ENCODE data around the gene COL21A1. TPM values are rescaled to one million over a fixed set of nuclear protein-coding genes. Genes with fewer than 3 reads are reported as not detected.

Gene COL21A1
- total and polyA plus RNA-seq, 2 of the 13 experiments (the other 11 are each of a cell fraction or from before 2014, with no cell fraction given), result 0.13 TPM; not detected in 1

- TF ChIP-seq ZNF687 (CRISPR knock-in tag; IDR thresholded peaks at IDR 0.05) (no peak), MED13 (CRISPR knock-in tag; IDR thresholded peaks at IDR 0.05) (no peak), ZNF234 (CRISPR knock-in tag; conservative IDR thresholded peaks at IDR 0.05) (no peak), CHD2 (IDR thresholded peaks at IDR 0.05; ENCODE audit: low read depth, low read length) (no peak), KMT2B (CRISPR knock-in tag; IDR thresholded peaks at IDR 0.05) (no peak), MNT (IDR thresholded peaks at IDR 0.05) (no peak), FOXA1 (IDR thresholded peaks at IDR 0.05) (no peak), FOXA1 (CRISPR knock-in tag; IDR thresholded peaks at IDR 0.05) (no peak), SRSF1 (optimal IDR thresholded peaks at IDR 0.05; ENCODE audit: low read depth, low read length) (no peak), HES4 (CRISPR knock-in tag; IDR thresholded peaks at IDR 0.05; ENCODE audit: borderline replicate concordance) (no peak), ZNF7 (CRISPR knock-in tag; IDR thresholded peaks at IDR 0.05) (no peak)
These were observed 2.9 kb upstream of the COL21A1 start (continued) for GRCh38 chr6:56250266-56250665.

All from HepG2 (cell line).